Neural cell (in vitro differentiated cells): ENCODE results near the gene ZNRF1. TPM values are rescaled to one million over a fixed set of nuclear protein-coding genes. Genes with fewer than 3 reads are reported as not detected.

Experiments used
- H2AFZ ChIP-seq: fragments of 200-600, 300-800 bp; sonication (generic), shearing (Covaris generic); 2 replicates; pipeline ENCODE4 v1.6.0; 2014; ENCODE audit warnings: low read depth, mild to moderate bottlenecking, antibody characterized with exemption, low read length, moderate library complexity
- H3F3A ChIP-seq: fragments of 200-600 bp; shearing (Covaris generic); 2 replicates; pipeline ENCODE4 v1.6.1; 2016; ENCODE audit warnings: mild to moderate bottlenecking, moderate library complexity, mixed read lengths, antibody characterized with exemption, low read length; ENCODE audit not compliant: insufficient read depth, poor library complexity, severe bottlenecking
- H3K27ac ChIP-seq: fragments of 200-600, 300-800 bp; sonication (generic), shearing (Covaris generic); 2 replicates; pipeline ENCODE4 v1.5.1; 2014; ENCODE audit warnings: mild to moderate bottlenecking, low read length, moderate library complexity
- H3K27me3 ChIP-seq: fragments of 300-800, 200-600 bp; sonication (generic), shearing (Covaris generic); 2 replicates; pipeline ENCODE4 v1.6.0; 2014; ENCODE audit warnings: mild to moderate bottlenecking, low read depth, low read length, moderate library complexity; ENCODE audit not compliant: insufficient read depth
- H3K36me3 ChIP-seq: fragments of 300-800, 200-600 bp; sonication (generic), shearing (Covaris generic); 2 replicates; pipeline ENCODE4 v1.5.1; 2014; ENCODE audit warnings: mild to moderate bottlenecking, antibody characterized with exemption, low read length, moderate library complexity; ENCODE audit not compliant: insufficient read depth
- H3K4me2 ChIP-seq: fragments of 300-800, 200-600 bp; sonication (generic), shearing (Covaris generic); 2 replicates; pipeline ENCODE4 v1.6.0; 2014; ENCODE audit warnings: mild to moderate bottlenecking, low read length
- H3K4me3 ChIP-seq: fragments of 300-800, 200-600 bp; sonication (generic), shearing (Covaris generic); 2 replicates; pipeline ENCODE4 v1.5.1; 2014; ENCODE audit warnings: mild to moderate bottlenecking, low read length, moderate library complexity
- H3K79me2 ChIP-seq: fragments of 200-600 bp; shearing (Covaris generic); replicated peaks from 2 replicates; pipeline ENCODE4 v1.6.0; 2014; ENCODE audit warnings: mild to moderate bottlenecking, low read length, moderate library complexity; ENCODE audit not compliant: insufficient read depth
- H3K9ac ChIP-seq: fragments of 300-800, 200-600 bp; sonication (generic), shearing (Covaris generic); 2 replicates; pipeline ENCODE4 v1.6.1; 2016; ENCODE audit warnings: mild to moderate bottlenecking, low read length, mixed read lengths
- H3K9me2 ChIP-seq: fragments of 200-600 bp; shearing (Covaris generic); 2 replicates; pipeline ENCODE4 v1.6.1; 2016; ENCODE audit warnings: mild to moderate bottlenecking, low read length, mixed read lengths; ENCODE audit not compliant: insufficient read depth
- H3K9me3 ChIP-seq: fragments of 200-600, 300-800 bp; sonication (generic), shearing (Covaris generic); 2 replicates; pipeline ENCODE4 v1.6.1; 2016; ENCODE audit warnings: mild to moderate bottlenecking, mixed run types, low read length, moderate library complexity, mixed read lengths
- H4K20me1 ChIP-seq: fragments of 200-600 bp; shearing (Covaris generic); 2 replicates; pipeline ENCODE4 v1.6.1; 2016; ENCODE audit warnings: mild to moderate bottlenecking, mixed run types; ENCODE audit not compliant: insufficient read depth
- EP300 ChIP-seq: fragments of 450-650 bp; conservative IDR thresholded peaks from 2 replicates; pipeline ENCODE4 v1.6.1; 2014; ENCODE audit warnings: antibody characterized with exemption, mild to moderate bottlenecking, moderate library complexity; ENCODE audit not compliant: poor library complexity, severe bottlenecking
- EZH2 ChIP-seq: fragments of 200-600, 300-800 bp; shearing (Covaris generic), sonication (generic); IDR thresholded peaks from 2 replicates; pipeline ENCODE4 v1.6.1; 2014; ENCODE audit warnings: antibody characterized with exemption, low read length, borderline replicate concordance, mild to moderate bottlenecking; ENCODE audit not compliant: insufficient read depth, poor library complexity, severe bottlenecking
- MXI1 ChIP-seq: fragments of 450-650 bp; conservative IDR thresholded peaks from 2 replicates; pipeline ENCODE4 v1.6.1; 2014; ENCODE audit warnings: antibody characterized with exemption, mild to moderate bottlenecking; ENCODE audit not compliant: poor library complexity, severe bottlenecking
- POLR2AphosphoS5 ChIP-seq: IDR thresholded peaks from 2 replicates; pipeline ENCODE4 v1.6.1; 2012
- RAD21 ChIP-seq: fragments of 450-650 bp; conservative IDR thresholded peaks from 2 replicates; pipeline ENCODE4 v1.6.1; 2014; ENCODE audit warnings: antibody characterized with exemption, mild to moderate bottlenecking, moderate library complexity
- REST ChIP-seq: IDR thresholded peaks from 2 replicates; pipeline ENCODE4 v1.6.1; 2012; ENCODE audit warnings: borderline replicate concordance
- SMC3 ChIP-seq: fragments of 450-650 bp; conservative IDR thresholded peaks from 2 replicates; pipeline ENCODE4 v1.6.1; 2014; ENCODE audit warnings: antibody characterized with exemption, mild to moderate bottlenecking, moderate library complexity; ENCODE audit not compliant: poor library complexity
- TAF1 ChIP-seq: IDR thresholded peaks from 2 replicates; pipeline ENCODE4 v1.6.1; 2012; ENCODE audit warnings: low read depth
- polyA plus RNA-seq: library from polyadenylated mRNA; depleted of rRNA; stranded (reverse); fragments of >200 nt; gene quantifications from 2 replicates; pipeline ENCODE4 v1.2.3, GENCODE V29; 2014
- TF ChIP-seq, protein P1 (sequence below): fragments of 450-650 bp; IDR thresholded peaks from 2 replicates; pipeline ENCODE4 v1.5.1; 2014; ENCODE audit warnings: antibody characterized with exemption, mild to moderate bottlenecking, moderate library complexity; ENCODE audit not compliant: poor library complexity, severe bottlenecking

Gene ZNRF1
- polyA plus RNA-seq, 1 donor from 2014 or later = 31.6 TPM

- no peaks in the 10 kb centered on the region for H3K9me3 ChIP-seq
- H3K27ac ChIP-seq = no peak overlapping the region
- no peaks in the 10 kb centered on the region for H3K36me3 ChIP-seq
- no peaks in the 10 kb centered on the region for H3K27me3 ChIP-seq
- H3K9ac ChIP-seq = no peak overlapping the region
- no peak overlapping the region for H3K4me3 ChIP-seq
- peaks cover 58% of the 10 kb centered on the region for H3K79me2 ChIP-seq
- TF ChIP-seq POLR2AphosphoS5 = no peak
- no peak for TF ChIP-seq MXI1
- no peak for TF ChIP-seq EP300
- TF ChIP-seq, protein P1, sequence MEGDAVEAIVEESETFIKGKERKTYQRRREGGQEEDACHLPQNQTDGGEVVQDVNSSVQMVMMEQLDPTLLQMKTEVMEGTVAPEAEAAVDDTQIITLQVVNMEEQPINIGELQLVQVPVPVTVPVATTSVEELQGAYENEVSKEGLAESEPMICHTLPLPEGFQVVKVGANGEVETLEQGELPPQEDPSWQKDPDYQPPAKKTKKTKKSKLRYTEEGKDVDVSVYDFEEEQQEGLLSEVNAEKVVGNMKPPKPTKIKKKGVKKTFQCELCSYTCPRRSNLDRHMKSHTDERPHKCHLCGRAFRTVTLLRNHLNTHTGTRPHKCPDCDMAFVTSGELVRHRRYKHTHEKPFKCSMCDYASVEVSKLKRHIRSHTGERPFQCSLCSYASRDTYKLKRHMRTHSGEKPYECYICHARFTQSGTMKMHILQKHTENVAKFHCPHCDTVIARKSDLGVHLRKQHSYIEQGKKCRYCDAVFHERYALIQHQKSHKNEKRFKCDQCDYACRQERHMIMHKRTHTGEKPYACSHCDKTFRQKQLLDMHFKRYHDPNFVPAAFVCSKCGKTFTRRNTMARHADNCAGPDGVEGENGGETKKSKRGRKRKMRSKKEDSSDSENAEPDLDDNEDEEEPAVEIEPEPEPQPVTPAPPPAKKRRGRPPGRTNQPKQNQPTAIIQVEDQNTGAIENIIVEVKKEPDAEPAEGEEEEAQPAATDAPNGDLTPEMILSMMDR = no peak
- no peak for TF ChIP-seq SMC3
- TF ChIP-seq EZH2 = no peak
- no peak for TF ChIP-seq TAF1
- no peak for TF ChIP-seq REST
- TF ChIP-seq RAD21 = no peak
- no peak overlapping the region for H3K4me2 ChIP-seq
- H3F3A ChIP-seq = no peaks in the 10 kb centered on the region
- H2AFZ ChIP-seq = no peak overlapping the region
- H3K9me2 ChIP-seq = no peaks in the 10 kb centered on the region
- no peaks in the 10 kb centered on the region for H4K20me1 ChIP-seq
Measured at GRCh38 chr16:75078886-75079285, 80.1 kb downstream of the ZNRF1 start.

DNA sequence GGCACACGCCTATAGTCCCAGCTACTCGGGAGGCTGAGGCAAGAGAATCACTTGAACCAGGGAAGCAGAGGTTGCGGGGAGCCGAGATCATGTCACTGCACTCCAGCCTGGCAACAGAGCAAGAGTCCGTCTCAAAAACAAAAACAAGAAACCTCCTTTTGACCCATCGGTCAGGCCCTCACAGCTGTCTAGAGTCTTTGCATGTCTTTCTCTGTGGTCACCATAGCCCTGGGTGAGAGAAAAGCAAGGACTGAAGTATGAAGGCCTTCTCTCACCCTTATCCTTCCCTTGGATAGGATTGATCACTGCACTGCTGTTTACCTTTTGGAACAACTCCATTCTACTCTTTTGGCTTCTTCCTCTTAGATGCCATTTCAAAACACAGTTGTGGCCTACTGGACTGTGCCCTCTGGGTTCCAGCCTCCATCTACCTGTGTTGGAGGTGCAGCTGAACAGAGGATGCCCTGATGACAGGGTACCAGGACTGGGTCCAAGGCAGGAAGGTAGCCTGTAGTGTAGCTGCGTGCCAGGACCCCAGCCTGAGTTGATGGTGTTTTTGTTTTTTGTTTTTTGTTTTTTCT lies 80.6 kb downstream of the ZNRF1 start:
- H3K79me2 ChIP-seq = peaks cover 52% of the 10 kb centered on the region
- H3F3A ChIP-seq = no peaks in the 10 kb centered on the region
- H3K27me3 ChIP-seq = no peaks in the 10 kb centered on the region
- TF ChIP-seq, protein P1 = no peak
- no peak for TF ChIP-seq EZH2
- TF ChIP-seq EP300 = no peak
- no peak for TF ChIP-seq POLR2AphosphoS5
- TF ChIP-seq TAF1 = no peak
- no peak for TF ChIP-seq SMC3
- TF ChIP-seq MXI1 = no peak
- TF ChIP-seq RAD21 = no peak
- TF ChIP-seq REST = no peak
- H4K20me1 ChIP-seq = no peaks in the 10 kb centered on the region
- H3K9me3 ChIP-seq = no peaks in the 10 kb centered on the region
- H3K4me2 ChIP-seq = no peak overlapping the region
- no peak overlapping the region for H3K27ac ChIP-seq
- no peak overlapping the region for H3K9ac ChIP-seq
- H3K4me3 ChIP-seq = no peak overlapping the region
- no peak overlapping the region for H2AFZ ChIP-seq
- H3K36me3 ChIP-seq = no peaks in the 10 kb centered on the region
- H3K9me2 ChIP-seq = no peaks in the 10 kb centered on the region
